SKM-1 (cell line): ENCODE data around the gene AMH.
"Not testable (repeated sequence)": the region's sequence is repeated elsewhere in the genome, so short reads cannot be mapped to it uniquely, and the experiment has no call there.

Experiments
- DNase-seq: peaks from one replicate; lab custom pipeline; 2025; ENCODE audit not compliant: unreplicated experiment; lab: John Stamatoyannopoulos, UW

AMH gene

DNA sequence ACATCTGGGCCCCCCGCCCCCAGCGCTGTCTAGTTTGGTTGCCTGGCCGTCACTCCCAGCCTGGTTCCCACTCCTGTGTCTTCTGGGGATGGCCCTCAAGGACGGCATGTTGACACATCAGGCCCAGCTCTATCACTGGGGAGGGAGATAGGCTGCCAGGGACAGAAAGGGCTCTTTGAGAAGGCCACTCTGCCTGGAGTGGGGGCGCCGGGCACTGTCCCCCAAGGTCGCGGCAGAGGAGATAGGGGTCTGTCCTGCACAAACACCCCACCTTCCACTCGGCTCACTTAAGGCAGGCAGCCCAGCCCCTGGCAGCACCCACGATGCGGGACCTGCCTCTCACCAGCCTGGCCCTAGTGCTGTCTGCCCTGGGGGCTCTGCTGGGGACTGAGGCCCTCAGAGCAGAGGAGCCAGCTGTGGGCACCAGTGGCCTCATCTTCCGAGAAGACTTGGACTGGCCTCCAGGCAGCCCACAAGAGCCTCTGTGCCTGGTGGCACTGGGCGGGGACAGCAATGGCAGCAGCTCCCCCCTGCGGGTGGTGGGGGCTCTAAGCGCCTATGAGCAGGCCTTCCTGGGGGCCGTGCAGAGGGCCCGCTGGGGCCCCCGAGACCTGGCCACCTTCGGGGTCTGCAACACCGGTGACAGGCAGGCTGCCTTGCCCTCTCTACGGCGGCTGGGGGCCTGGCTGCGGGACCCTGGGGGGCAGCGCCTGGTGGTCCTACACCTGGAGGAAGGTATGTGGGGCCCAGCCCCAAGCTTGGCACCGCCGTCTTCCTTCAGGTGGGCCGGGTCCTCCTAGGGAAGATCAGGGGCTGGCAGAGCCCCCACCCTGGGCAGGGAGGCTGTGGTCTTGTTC, at the start of gene AMH:
Gene AMH, plus strand, starts transcription at position 314 of the 857 bp plus-strand sequence. Its CDS starts 10 bp downstream, at position 324.
- no peak for DNase-seq

DNA sequence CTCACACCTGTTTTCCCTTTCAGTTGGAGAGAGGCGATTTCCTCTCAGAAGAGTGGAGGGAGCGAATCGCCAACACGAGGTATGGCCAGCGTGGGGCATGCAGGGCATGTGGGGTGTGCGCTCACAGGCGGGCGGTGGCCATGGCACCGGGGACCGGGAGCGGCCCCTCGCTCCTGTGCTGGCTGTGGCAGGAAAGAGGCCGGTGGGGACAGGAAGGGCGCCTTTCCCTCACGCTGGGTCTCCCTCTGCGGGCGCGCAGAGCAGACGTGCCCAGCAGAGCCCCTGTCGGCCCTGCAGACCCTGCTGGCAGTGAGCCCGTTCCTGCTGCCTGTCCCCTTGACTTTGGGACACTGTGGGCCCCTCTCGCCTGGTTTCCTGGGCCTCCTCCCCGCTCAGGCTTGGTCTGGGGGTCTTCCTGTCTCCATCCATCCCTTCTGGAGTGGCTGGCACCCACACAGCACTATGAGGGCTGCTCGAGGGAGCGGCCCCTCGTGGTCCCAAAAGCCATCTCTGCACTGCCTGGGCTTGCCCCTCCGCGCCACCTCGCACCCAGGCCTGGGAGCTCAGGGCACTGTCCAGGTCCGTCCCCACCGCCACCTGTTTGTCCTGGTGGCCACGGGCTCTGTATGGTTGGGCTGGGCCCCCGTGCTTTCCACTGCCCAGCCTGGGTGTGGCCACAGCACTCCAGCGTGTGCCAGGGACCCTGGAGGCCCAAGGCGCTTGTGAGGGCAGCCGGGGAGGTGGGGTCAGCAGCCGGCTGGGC, 49.1 kb upstream of the AMH start:
- no peak for DNase-seq

DNA sequence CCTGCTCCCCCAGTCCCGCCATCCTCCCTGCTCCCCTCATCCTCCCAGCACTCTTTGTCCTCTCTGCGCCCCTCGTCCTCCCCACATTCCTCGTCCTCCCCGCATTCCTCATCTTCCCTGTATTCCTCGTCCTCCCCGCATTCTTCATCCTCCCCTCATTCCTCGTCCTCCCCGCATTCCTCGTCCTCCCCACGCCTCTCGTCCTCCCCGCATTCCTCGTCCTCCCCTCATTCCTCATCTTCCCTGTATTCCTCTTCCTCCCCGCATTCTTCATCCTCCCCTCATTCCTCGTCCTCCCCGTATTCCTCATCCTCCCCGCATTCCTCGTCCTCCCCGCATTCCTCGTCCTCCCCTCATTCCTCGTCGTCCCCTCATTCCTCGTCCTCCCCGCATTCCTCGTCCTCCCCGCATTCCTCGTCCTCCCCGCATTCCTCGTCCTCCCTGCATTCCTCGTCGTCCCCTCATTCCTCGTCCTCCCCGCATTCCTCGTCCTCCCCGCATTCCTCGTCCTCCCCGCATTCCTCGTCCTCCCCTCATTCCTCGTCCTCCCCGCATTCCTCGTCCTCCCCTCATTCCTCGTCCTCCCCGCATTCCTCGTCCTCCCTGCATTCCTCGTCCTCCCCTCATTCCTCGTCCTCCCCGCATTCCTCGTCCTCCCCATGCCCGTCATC, 48.4 kb upstream of the AMH start:
- not testable (repeated sequence) for DNase-seq

DNA sequence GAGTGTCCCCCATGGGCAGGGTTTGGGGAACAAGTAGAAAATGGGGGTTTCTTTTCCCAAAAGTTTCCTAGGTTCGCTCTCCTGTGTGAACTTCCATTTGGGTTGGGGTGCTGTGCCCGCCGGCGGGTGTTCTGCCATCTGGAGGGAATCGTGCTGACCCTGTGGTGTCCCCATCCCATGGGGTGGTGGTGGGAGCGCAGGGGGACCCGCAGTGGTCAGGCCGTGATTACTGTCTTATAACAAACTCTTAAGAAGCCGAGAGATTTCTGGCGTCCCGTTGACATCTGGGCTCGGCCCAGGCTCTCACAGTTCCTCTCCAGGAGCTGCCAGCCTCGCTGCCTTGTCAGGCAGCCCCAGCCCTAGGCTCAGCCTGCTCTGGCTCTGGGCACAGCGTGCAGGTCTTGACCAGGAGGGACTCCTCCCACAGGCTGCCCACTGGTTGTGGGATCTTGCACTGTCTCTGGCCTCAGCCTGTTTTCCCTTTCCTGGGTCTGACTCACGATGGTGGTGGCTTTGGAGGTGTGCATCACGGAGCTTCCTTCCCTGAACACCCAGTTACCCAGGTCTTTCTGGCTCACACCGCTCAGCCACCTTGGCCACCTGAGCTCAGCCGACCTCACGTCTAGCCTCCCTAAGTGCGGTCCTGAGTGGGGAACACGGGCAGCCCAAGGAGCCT, 47.5 kb upstream of the AMH start:
- no peak for DNase-seq

DNA sequence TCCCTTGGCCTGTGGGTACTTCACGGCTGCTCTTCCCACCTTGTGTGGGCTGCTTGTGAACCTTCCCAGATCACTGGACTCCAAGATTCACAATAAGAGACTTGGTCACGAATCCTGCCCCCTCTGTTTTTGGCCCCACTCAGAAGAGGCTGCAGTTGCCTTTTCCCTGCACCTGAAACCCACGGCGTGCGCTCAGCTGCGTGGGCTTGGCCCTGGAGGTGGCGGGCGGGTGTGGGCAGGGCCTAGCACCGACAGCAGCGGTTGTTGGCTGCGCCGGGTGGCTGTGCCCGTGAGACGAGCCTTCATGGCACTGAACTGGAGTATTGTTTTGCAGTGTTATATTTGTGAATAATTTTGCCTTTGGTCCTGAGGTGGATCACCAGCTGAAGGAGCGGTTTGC, 46.8 kb upstream of the AMH start:
- no peak for DNase-seq

DNA sequence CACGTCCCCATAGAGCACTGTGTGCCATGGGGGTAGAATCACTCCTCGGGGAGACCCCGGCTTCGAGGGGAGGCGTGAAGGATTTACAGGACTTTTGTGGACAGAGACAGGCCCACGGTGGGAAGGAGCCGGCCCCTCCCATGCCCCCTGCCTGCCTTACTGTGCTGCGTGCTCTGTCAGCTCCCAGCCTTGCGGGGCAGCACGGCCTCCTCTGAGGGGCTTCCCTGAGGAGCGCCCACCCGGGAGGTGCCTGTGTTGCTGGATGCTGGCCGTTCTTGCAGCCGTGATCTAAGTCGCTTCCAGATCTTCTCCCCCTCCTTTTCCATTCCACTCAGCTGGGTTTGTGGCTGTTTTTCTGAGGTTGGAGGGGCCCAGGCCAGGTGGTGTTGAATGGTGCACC, 42.1 kb upstream of the AMH start:
- DNase-seq = no peak

DNA sequence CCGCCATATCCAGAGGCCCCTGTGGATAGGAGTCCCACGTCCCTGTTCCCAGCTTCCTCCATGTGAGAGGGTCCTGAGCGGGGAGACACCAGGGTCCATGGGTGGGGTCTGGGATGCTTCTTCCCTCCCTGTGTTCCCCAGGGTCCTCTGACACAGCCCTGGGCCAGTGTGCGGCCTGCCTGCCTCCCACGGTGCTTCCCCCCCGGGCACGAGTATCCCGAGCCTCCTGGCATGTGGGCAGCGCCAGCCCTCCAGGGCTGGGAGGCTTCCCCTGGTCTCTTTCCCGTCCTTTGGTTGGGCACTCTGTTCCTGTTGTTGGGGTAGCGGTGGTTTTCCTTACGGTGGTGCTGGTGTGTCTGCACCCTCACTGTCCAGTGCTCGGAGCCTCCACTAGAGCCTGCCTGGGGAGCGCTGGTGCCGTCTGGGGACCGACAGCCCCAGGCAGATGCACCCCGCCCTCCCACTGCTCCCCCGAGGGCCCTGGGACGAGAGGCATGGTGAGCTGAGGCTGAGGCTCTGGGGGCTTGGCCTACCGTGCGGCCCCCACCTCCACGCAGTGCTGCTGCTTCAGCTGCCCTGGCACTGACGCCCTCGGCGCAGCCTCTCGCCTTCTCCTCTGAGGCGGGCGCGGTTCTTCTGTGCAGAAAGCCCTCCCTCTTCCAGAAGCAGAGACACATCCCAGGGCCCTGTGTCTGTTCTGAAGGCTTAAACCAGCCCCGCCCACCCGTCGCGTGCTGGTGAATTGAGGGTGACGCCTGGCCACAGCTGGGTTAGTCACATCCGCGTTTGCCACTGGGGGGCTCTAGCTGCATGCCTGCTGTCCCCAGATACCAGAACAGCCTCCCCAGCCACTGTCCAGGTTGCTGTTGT, 40.9 kb upstream of the AMH start:
- DNase-seq = no peak

DNA sequence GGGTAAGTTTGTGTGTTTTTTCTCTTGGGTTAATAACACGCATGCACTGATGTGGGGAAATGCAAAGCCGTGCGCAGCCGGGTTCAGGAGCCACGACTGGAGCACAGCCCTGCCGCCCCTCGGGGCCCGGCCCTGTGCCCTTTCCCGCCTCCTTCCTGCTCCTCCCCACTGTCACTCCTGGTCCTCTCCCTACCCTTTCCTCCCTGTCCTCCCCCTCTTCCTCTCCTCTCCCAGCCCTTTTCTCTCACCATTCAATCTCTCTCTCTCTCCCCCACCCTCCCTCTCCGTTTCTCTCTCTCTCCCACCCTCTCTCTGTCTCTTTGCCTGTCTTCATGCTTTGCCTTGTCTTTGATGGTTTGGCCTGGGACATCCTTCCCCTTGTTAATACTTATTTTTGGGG, 40.1 kb upstream of the AMH start:
- DNase-seq = no peak

DNA sequence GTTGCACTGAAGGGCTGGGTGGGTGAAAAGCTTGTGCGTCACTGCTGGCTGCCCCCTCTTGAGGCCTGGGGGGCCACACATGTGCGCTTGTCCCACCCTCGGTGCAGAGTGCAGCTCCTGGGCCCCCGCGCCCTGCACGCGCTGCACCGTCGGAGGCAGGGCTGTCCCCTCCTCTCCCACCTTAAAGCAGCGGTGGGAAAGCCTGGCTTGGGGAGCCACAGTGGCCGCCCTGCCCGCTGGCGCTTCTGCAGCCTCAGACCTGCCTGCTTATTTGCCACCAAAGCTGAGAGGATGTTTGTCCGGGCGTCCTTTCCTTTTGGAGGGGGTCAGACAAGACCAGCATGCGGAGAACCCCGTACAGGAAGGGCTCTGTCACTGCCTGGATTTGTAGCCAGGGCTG, 39.7 kb upstream of the AMH start:
- DNase-seq = no peak

DNA sequence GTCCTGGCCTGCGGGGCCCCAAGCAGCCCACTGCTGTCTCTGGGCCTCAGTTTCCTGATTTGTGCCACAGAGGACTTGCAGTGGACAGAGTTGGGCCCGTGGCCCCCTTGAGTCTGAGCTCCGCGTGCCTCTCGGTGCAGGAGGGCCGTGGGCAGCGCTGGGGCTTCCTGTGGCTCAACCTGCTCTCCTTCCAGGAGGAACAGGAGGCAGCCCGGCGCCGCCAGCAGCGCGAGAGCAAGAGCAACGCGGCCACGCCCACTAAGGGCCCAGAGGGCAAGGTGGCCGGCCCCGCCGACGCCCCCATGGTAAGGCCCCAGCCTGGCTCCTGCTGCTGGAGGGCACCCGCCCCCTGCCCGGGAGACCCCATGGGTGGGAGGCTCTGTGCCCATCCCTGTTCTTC, 38.9 kb upstream of the AMH start:
- no peak for DNase-seq

DNA sequence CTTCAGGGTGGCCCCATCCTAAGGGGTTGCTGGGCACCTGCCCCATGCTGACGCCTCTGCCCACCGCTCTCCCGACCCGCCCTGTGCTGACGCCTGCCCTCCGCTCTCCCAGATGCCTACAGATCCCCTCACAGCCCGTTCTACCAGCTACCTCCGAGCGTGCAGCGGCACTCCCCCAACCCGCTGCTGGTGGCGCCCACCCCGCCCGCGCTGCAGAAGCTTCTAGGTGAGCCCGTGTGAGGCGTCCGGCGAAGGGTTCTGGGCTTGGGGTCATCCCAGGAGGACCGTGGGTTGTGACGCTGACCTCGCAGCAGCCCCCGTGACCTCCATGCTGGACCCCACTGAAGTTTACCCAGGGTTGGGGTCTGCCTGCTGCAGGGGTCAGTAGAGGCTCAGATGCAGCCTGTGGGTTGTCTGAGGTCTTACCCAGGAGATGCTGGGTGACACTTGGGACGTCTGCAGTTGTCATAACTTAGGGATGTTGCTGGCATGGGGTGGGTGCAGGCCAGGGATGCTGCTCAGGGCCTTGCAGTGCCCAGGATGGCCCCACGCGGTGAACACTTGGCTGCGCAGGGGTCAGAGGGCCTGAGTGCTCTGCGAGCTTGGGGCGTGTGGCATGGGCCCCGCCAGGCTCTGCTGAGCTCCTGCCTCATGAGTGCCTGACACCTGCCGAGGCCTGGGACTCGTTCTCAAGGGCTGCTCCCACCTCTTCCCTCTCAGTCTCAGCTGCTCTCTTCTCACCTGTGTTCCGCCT, 38.0 kb upstream of the AMH start:
- DNase-seq = no peak

DNA sequence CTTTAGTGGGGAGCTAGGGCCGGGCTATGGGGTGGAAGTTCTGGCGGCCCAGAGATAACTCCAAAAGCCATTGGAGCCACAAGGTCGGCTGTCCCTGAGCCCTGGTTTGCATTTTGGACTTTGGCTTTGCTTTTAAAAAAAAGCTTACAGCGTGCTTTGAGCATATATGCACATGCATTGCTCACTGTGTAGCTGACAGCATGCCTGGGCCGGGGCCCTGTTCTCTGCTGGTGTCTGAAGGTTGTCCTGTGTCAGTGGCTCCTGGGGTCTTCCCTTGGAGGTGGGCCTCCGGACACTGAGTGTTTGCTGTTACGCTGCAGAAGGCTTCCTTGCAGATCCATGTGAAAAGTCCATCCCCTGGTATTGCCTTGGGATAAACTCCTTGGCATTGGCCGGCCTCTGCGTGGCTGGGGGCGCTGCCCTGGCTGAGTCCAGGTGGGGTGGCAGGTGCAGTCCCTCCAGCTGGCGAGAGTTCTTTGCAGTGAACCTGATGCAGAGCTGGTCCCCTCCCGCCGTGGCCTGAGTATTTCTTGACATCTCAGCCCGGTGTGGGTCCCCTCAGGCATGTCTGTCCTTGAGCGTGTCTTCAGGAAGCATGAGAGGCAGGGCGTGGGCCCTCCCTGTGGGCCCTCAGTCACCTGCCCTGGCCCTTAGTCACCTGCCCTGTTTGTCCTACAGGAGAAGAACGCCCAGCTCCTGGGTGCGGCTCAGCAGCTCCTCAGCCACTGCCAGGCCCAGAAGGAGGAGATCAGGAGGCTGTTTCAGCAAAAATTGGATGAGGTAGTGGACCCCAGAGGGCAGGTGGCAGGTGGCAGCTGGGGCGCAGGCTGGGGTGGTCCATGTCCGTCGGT, 36.0 kb upstream of the AMH start:
- no peak for DNase-seq

DNA sequence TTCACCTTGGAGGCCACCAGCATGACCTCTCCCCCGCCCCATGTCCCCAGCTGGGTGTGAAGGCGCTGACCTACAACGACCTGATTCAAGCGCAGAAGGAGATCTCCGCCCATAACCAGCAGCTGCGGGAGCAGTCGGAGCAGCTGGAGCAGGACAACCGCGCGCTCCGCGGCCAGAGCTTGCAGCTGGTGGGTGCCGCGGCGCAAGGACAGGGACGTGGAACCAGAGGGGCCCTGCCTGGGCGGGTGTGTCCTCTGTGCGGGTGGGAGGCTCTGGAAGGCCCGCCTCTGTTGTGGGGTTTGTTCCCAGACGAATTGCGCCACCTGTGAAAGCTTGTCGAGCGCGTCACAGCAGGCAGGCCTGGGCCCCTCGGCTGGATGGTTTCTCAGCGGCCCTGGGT, 35.3 kb upstream of the AMH start:
- DNase-seq = no peak

DNA sequence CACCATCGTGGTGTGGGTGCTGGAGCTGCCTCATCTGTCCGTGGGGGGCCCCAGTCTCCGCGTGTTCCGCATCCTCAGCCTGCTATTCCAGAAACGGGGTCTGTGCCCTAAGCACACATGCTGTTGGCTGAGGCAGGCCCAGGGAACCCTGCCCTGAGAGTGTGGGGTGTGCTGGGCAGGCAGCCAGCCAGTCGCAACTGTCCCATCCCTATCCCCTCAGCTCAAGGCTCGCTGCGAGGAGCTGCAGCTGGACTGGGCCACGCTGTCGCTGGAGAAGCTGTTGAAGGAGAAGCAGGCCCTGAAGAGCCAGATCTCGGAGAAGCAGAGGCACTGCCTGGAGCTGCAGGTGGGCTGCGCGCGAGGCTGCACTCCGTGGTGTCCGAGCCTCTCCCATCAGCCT, 34.9 kb upstream of the AMH start:
- no peak for DNase-seq

DNA sequence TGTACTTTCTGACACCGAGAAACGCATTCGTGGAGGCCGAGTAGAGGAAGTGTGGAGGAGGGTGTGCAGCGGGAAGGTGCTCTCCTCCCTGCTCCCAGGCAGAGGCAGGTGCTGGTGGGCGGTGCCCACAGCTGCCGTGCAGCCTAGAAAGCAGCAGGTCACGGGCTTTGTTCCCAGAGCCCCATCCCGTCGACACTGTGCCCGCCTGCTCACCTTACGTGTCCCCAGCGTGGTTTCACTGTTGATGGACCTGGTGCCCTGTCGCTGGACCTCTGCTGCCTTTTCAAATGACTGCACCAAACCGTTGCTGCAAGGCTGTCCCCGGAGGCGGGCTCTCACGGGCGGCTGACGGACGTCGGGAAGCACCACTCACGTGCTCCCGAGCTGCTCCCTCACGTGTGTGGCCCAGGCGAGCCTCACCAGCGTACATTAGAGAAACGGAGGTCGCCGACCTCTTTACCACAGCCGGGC, 33.8 kb upstream of the AMH start:
- DNase-seq = no peak

DNA sequence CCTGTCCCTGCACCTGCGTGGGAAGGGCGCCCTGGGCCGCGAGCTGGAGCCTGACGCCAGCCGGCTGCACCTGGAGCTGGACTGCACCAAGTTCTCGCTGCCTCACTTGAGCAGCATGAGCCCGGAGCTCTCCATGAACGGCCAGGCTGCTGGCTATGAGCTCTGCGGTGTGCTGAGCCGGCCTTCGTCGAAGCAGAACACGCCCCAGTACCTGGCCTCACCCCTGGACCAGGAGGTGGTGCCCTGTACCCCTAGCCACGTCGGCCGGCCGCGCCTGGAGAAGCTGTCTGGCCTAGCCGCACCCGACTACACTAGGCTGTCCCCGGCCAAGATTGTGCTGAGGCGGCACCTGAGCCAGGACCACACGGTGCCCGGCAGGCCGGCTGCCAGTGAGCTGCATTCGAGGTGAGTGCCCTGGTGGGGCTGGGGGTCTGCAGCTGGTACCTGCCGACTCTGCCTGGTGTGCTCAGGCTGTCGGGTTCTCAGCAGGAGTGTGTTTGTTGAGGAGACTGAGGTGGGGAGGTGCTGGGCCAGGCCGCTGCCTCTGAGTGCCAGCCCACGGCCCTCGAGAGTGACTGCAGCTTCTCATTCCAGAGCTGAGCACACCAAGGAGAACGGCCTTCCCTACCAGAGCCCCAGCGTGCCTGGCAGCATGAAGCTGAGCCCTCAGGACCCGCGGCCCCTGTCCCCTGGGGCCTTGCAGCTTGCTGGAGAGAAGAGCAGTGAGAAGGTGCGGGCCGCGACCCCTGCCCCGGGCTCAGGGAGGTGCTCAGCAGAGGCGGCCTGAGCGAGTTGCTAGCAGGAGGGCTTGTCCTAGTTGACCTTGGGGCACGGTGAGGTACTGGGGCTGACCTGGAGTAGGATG, 32.5 kb upstream of the AMH start:
- no peak for DNase-seq

DNA sequence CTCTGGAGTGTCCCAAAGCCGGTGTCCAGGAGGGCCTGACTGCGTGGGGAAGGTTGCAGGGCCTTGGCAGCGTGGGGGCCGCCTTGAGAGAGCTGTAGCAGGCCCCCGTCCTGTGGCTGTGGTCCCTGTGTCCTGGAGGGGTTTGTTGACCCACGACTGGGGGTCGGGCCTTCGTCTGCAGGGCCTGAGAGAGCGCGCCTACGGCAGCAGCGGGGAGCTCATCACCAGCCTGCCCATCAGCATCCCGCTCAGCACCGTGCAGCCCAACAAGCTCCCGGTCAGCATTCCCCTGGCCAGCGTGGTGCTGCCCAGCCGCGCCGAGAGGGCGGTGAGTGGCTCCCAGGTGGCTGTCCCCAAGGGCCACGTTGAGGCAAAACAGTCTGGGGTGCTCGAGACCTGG, 31.5 kb upstream of the AMH start:
- no peak for DNase-seq

DNA sequence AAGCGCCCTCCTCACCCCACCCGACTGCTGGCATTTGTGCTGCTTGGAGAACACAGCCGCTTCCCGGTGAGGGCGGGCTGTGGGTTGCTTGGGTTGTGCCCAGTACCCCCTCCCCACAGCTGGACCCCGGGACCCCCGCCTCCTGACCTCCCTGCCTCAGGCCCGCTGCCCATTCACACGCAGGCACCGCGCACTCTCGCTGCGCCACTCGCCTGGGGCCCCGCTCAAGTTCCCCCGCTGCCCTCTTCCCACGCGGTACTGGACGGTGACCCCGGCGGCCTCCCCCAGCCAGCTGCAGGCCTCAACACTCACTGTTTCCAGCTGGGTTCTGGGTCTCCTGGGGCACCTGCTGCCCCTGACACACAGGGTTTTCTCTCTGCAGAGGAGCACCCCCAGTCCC, 29.4 kb upstream of the AMH start:
- no peak for DNase-seq
